Vagina (tissue), 2 donors: ENCODE data around the gene EVC2.

Experiments used
- POLR2A ChIP-seq, 2 donors: fragments of 450-650 bp; IDR thresholded peaks; one replicate each; pipeline ENCODE4 v1.6.1; 2017; ENCODE audit warnings: antibody characterized with exemption in 2 of 2, mild to moderate bottlenecking in 2 of 2, moderate library complexity in 2 of 2
- POLR2AphosphoS5 ChIP-seq, 2 donors: sonication (generic); formaldehyde crosslinking; IDR thresholded peaks; one replicate each; pipeline ENCODE4 v1.9.0; 2017; ENCODE audit warnings: antibody characterized with exemption in 2 of 2, mild to moderate bottlenecking in 2 of 2, low read depth in 1 of 2; ENCODE audit not compliant: insufficient read depth in 1 of 2
- TF ChIP-seq, protein P1 (sequence below), 3 experiments: fragments of 450-650 bp in 2 of 3; fragments of 200-600 bp in 1 of 3; sonication (generic) in 1 of 3; IDR thresholded peaks; one replicate each; pipeline ENCODE4 v1.5.1; 2017 to 2019; ENCODE audit warnings: antibody characterized with exemption in 3 of 3, mild to moderate bottlenecking in 2 of 3, moderate library complexity in 2 of 3

DNA sequence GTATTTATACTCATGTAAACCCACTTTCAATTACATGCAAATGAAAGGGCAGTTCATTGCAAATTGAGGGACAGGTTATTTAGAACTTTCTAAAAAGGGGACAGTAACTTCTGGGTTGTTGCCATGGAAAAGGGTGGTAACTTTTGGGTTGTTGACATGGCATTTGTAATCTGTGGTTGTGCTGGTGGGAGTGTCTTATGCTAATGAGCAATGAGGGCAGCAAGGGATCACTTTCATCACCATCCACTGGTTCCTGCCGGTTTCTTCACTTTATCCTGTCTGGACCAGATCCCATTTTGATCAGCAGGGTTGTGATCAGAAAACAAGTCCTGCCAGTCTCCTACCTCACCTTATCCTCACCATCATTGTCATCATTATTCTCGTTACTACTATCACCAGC, 34.6 kb upstream of the EVC2 start:
- no peak for TF ChIP-seq POLR2A (IDR thresholded peaks at IDR 0.05)
- TF ChIP-seq, protein P1, sequence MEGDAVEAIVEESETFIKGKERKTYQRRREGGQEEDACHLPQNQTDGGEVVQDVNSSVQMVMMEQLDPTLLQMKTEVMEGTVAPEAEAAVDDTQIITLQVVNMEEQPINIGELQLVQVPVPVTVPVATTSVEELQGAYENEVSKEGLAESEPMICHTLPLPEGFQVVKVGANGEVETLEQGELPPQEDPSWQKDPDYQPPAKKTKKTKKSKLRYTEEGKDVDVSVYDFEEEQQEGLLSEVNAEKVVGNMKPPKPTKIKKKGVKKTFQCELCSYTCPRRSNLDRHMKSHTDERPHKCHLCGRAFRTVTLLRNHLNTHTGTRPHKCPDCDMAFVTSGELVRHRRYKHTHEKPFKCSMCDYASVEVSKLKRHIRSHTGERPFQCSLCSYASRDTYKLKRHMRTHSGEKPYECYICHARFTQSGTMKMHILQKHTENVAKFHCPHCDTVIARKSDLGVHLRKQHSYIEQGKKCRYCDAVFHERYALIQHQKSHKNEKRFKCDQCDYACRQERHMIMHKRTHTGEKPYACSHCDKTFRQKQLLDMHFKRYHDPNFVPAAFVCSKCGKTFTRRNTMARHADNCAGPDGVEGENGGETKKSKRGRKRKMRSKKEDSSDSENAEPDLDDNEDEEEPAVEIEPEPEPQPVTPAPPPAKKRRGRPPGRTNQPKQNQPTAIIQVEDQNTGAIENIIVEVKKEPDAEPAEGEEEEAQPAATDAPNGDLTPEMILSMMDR (IDR thresholded peaks at IDR 0.05), result no peak
- no peak for TF ChIP-seq POLR2AphosphoS5 (IDR thresholded peaks at IDR 0.05; ENCODE audit: insufficient read depth in 1 of 2, low read depth in 1 of 2)
